K562 (cell line): Measurements from ENCODE around the gene CIB2. TPM values are rescaled to one million over a fixed set of nuclear protein-coding genes. Genes with fewer than 3 reads are reported as not detected.
"Not testable (repeated sequence)": the region's sequence is repeated elsewhere in the genome, so short reads cannot be mapped to it uniquely, and the experiment has no call there.

ENCODE experiments used
- ATAC-seq: fragments of 200-7000 bp; cut with Tn5 transposase; 3 replicates; pipeline ENCODE4 v1.9.1; 2020; ENCODE audit warnings: moderate library complexity
- BruUV-seq: library from RNA; stranded (reverse); fragments of 400-500 nt; replicated peaks from 2 replicates; lab custom pipeline; 2021; lab: Mats Ljungman, UMichigan
- CTCF ChIA-PET: fragments of 300-600 bp; formaldehyde crosslinking; extraction: SDS; loops from one replicate; lab custom pipeline; 2021; ENCODE audit warnings: low intra/inter-chr PET ratio; lab: Yijun Ruan, JAX
- POLR2A ChIA-PET: fragments of 300-600, 350-650 bp; sonication (Branson Sonifier 250); formaldehyde crosslinking; extraction: SDS; loops from one replicate; lab custom pipeline; 2021; ENCODE audit warnings: antibody characterized with exemption, inconsistent platforms; lab: Yijun Ruan, JAX
- DNase-seq, 4 experiments: peaks; one replicate each; pipeline versions ENCODE4 v3.0.0 to v3.0.0-alpha.2; 2011 to 2018; ENCODE audit warnings: low spot score in 3 of 4, mixed read lengths in 3 of 4; ENCODE audit errors: extremely low read depth in 1 of 4
- FAIRE-seq: peaks from 2 replicates; lab custom pipeline; 2011; peaks lifted over from hg19 to GRCh38; lab: Jason Lieb, UNC
- H2AFZ ChIP-seq: 2 replicates; pipeline ENCODE4 v1.6.0; 2011; ENCODE audit warnings: low read depth, low read length, control low read depth, inconsistent platforms
- H3K27ac ChIP-seq: fragments of 200-600 bp; 3 replicates; pipeline ENCODE4 v1.8.0; 2011; ENCODE audit warnings: low read depth, mild to moderate bottlenecking, control low read depth, inconsistent platforms, low read length, moderate library complexity, mixed read lengths; ENCODE audit errors: extremely low read depth
- H3K27me3 ChIP-seq, 2 experiments: fragments of 300-600 bp in 1 of 2; 2 replicates in 1 of 2; 3 replicates in 1 of 2; pipeline versions ENCODE4 v1.6.0 to v1.8.0; 2011; ENCODE audit warnings: inconsistent platforms in 2 of 2, low read length in 2 of 2, mild to moderate bottlenecking in 1 of 2, mixed read lengths in 1 of 2, moderate library complexity in 1 of 2; ENCODE audit not compliant: control insufficient read depth in 2 of 2, insufficient read depth in 2 of 2
- H3K36me3 ChIP-seq: fragments of 300-600 bp; 3 replicates; pipeline ENCODE4 v1.8.0; 2011; ENCODE audit warnings: mild to moderate bottlenecking, low read length, inconsistent platforms; ENCODE audit not compliant: control insufficient read depth, insufficient read depth
- H3K4me1 ChIP-seq, 2 experiments: fragments of 200-600 bp in 1 of 2; replicated peaks in 1 of 2; 2 replicates in 1 of 2; 3 replicates in 1 of 2; pipeline versions ENCODE4 v1.5.1 to v1.8.0; 2011; ENCODE audit warnings: inconsistent platforms in 2 of 2, low read length in 2 of 2, mild to moderate bottlenecking in 1 of 2, mixed read lengths in 1 of 2, moderate library complexity in 1 of 2; ENCODE audit not compliant: control insufficient read depth in 2 of 2, insufficient read depth in 2 of 2
- H3K4me2 ChIP-seq: 2 replicates; pipeline ENCODE4 v1.6.1; 2011; ENCODE audit warnings: low read length, control low read depth, inconsistent platforms, mixed read lengths; ENCODE audit not compliant: insufficient read depth
- H3K4me3 ChIP-seq: fragments of 200-600 bp; sonication (generic), shearing (Covaris generic); 2 replicates; pipeline ENCODE4 v1.5.1; 2016; ENCODE audit warnings: control low read depth, inconsistent platforms
- H3K79me2 ChIP-seq: fragments of 200-600 bp; 3 replicates; pipeline ENCODE4 v1.8.0; 2011; ENCODE audit warnings: low read length, inconsistent platforms; ENCODE audit not compliant: control insufficient read depth, insufficient read depth
- H3K9ac ChIP-seq, 2 experiments: 2 replicates each; pipeline versions ENCODE4 v1.6.0 to v1.6.1; 2011; ENCODE audit warnings: low read depth in 2 of 2, low read length in 2 of 2, control low read depth in 1 of 2, inconsistent platforms in 1 of 2, mild to moderate bottlenecking in 1 of 2, mixed read lengths in 1 of 2; ENCODE audit not compliant: insufficient read depth in 1 of 2
- H3K9me1 ChIP-seq: one replicate; pipeline ENCODE4 v1.6.0; 2011; ENCODE audit warnings: inconsistent platforms, mild to moderate bottlenecking, low read length, moderate library complexity; ENCODE audit not compliant: control insufficient read depth, insufficient read depth
- H3K9me3 ChIP-seq: replicated peaks from 2 replicates; pipeline ENCODE4 v1.5.1; 2011; ENCODE audit warnings: low read depth, low read length, inconsistent platforms; ENCODE audit not compliant: control insufficient read depth, insufficient read depth
- H4K20me1 ChIP-seq: replicated peaks from 2 replicates; pipeline ENCODE4 v1.6.1; 2011; ENCODE audit warnings: low read length, inconsistent platforms, mixed read lengths; ENCODE audit not compliant: control insufficient read depth, insufficient read depth
- ADNP ChIP-seq: fragments of 200-800 bp; sonication (Bioruptor generic); IDR thresholded peaks from 2 replicates; pipeline ENCODE4 v1.6.1; 2016; ENCODE audit warnings: missing genetic modification characterization, missing compliant biosample characterization
- ARID3A ChIP-seq: IDR thresholded peaks from 2 replicates; pipeline ENCODE4 v1.6.1; 2012; ENCODE audit warnings: low read depth, low read length, improper control_type of control experiment, borderline replicate concordance
- BRD9 ChIP-seq: fragments of 450-650 bp; IDR thresholded peaks from 2 replicates; pipeline ENCODE4 v1.6.1; 2018; ENCODE audit warnings: low read depth; ENCODE audit not compliant: partially characterized antibody
- C11orf30 ChIP-seq: fragments of 450-650 bp; IDR thresholded peaks from 2 replicates; pipeline ENCODE4 v1.6.1; 2016; ENCODE audit warnings: low read depth, mild to moderate bottlenecking
- DMBX1 ChIP-seq: fragments of 250-450 bp; sonication (Bioruptor Pico); IDR thresholded peaks from 2 replicates; pipeline ENCODE4 v1.8.0; 2022; ENCODE audit warnings: inconsistent platforms, mild to moderate bottlenecking, moderate library complexity, borderline replicate concordance
- FOS ChIP-seq: IDR thresholded peaks from 3 replicates; pipeline ENCODE4 v1.6.1; 2011; ENCODE audit not compliant: insufficient read length; ENCODE audit errors: extremely low read depth
- HEY1 ChIP-seq: fragments of 250-450 bp; sonication (Bioruptor Pico); IDR thresholded peaks from 2 replicates; pipeline ENCODE4 v1.5.0; 2020; ENCODE audit warnings: mild to moderate bottlenecking, moderate library complexity, borderline replicate concordance
- HIVEP1 ChIP-seq: fragments of 250-450 bp; sonication (Bioruptor Pico); IDR thresholded peaks from 2 replicates; pipeline ENCODE4 v1.4.0; 2020; ENCODE audit warnings: mild to moderate bottlenecking
- LCOR ChIP-seq: sonication (generic); formaldehyde crosslinking; IDR thresholded peaks from 2 replicates; pipeline ENCODE4 v1.8.0; 2022; ENCODE audit warnings: mild to moderate bottlenecking, missing genetic modification reagents
- PCBP1 ChIP-seq: fragments of 200-400 bp; formaldehyde crosslinking; IDR thresholded peaks from 2 replicates; pipeline ENCODE4 v1.6.1; 2018; ENCODE audit warnings: mild to moderate bottlenecking, low read depth, low read length; ENCODE audit not compliant: poor library complexity, severe bottlenecking
- TARDBP ChIP-seq: fragments of 450-650 bp; IDR thresholded peaks from 2 replicates; pipeline ENCODE4 v1.6.1; 2016
- ZKSCAN3 ChIP-seq: fragments of 250-450 bp; sonication (Bioruptor Pico); IDR thresholded peaks from 2 replicates; pipeline ENCODE4 v1.4.0; 2020
- ZNF280A ChIP-seq: fragments of 450-650 bp; IDR thresholded peaks from 2 replicates; pipeline ENCODE4 v1.6.1; 2018; ENCODE audit warnings: mild to moderate bottlenecking, low read depth; ENCODE audit not compliant: partially characterized antibody
- ZNF507 ChIP-seq: conservative IDR thresholded peaks from 2 replicates; pipeline ENCODE4 v1.6.1; 2017; ENCODE audit warnings: missing genetic modification characterization, missing compliant biosample characterization
- ZNF668 ChIP-seq: fragments of 250-450 bp; sonication (Bioruptor Pico); IDR thresholded peaks from 2 replicates; pipeline ENCODE4 v1.8.0; 2022; ENCODE audit warnings: mild to moderate bottlenecking, inconsistent platforms
- WGBS: fragments of 100-300 bp; shearing (Covaris generic); methylation state at CpG from one replicate; pipeline ENCODE4 v1.1.6; 2016; ENCODE audit warnings: low coverage, mixed read lengths; ENCODE audit not compliant: insufficient coverage; ENCODE audit errors: missing lambda C conversion rate; 5-methylcytosine and 5-hydroxymethylcytosine counted together
- in situ Hi-C: fragments of 300-500 bp; cut with MboI; formaldehyde crosslinking; loops from 4 replicates; pipeline ENCODE4 v1.15.0; 2018; ENCODE audit warnings: inconsistent platforms, mixed read lengths
- intact Hi-C: fragments of 100-400 bp; cut with micrococcal nuclease; formaldehyde crosslinking; loops from 2 replicates; pipeline ENCODE4 v1.14.2; 2022
- polyA plus RNA-seq, 8 experiments: library from polyadenylated mRNA; depleted of rRNA in 4 of 8; stranded (reverse) in 5 of 8; unstranded in 3 of 8; fragments of >200 nt; fragmentation: Nextera tagmentation in 2 of 8; fragmentation: Illumina TruSeq in 1 of 8; extraction: Ambion mirVana in 2 of 8; extraction: Trizol in 1 of 8; gene quantifications; 2 replicates each; pipeline versions ENCODE4 v1.2.1 to v1.2.3, GENCODE V29; 2011 to 2014; ENCODE audit warnings: inconsistent platforms in 1 of 8, missing spikeins in 1 of 8
- total RNA-seq, 7 experiments: library from RNA; depleted of rRNA in 6 of 7; stranded (reverse); fragments of >200 nt in 6 of 7; fragmentation: Illumina TruSeq in 2 of 7; extraction: Trizol in 2 of 7; gene quantifications; 2 replicates each; pipeline versions ENCODE4 v1.2.1 to v1.2.3, GENCODE V29; 2011 to 2021; ENCODE audit warnings: low replicate concordance in 1 of 7

The CIB2 gene
- total and polyA plus RNA-seq, 9 of the 15 experiments (the other 6 are each of a cell fraction or from before 2014, with no cell fraction given) = 1.5 to 37.4 (median 19.4) TPM

- TF ChIP-seq TARDBP (no peak), HIVEP1 (CRISPR knock-in tag) (no peak), DMBX1 (CRISPR knock-in tag) (no peak), ZNF668 (CRISPR knock-in tag) (no peak), ADNP (tag) (no peak), HEY1 (CRISPR knock-in tag) (no peak), C11orf30 (no peak), PCBP1 (no peak), LCOR (CRISPR knock-in tag) (no peak), FOS (no peak), BRD9 (no peak), ZKSCAN3 (CRISPR knock-in tag) (no peak), ARID3A (no peak), ZNF507 (tag) (no peak), ZNF280A (no peak)
- WGBS = 86% methylated on average over 3 of the region's 3 CpGs
- no peak overlapping the region for H3K9ac ChIP-seq
- no peak overlapping the region for H3K27ac ChIP-seq
- ChIA-PET POLR2A (interaction anchor here (1.1 kb wide), 1 partner anchor 16 kb away, joined by 3 read pairs; no protein-coding TSS in a partner anchor), CTCF (no interaction called here)
- no TSS peak for BruUV-seq
- H2AFZ ChIP-seq = no peak overlapping the region
- FAIRE-seq = no peak
- no peaks in the 10 kb centered on the region; the same call in none of the 2 replicates for H4K20me1 ChIP-seq
- in situ Hi-C loops (no loop called here), intact Hi-C loops (no loop called here)
- no peaks in the 10 kb centered on the region for H3K9me3 ChIP-seq
- no peak overlapping the region for H3K4me3 ChIP-seq
- H3K79me2 ChIP-seq = peaks cover 30% of the 10 kb centered on the region
- H3K4me2 ChIP-seq = no peak overlapping the region
- no peak for DNase-seq
- H3K9me1 ChIP-seq = no peaks in the 10 kb centered on the region
- no peak for ATAC-seq
- peaks cover 0 to 2% of the 10 kb centered on the region in 2 experiments; a peak in 2 of 5 replicates for H3K4me1 ChIP-seq
- H3K27me3 ChIP-seq = no peaks in the 10 kb centered on the region
- H3K36me3 ChIP-seq = peaks cover 56% of the 10 kb centered on the region; the same call in 1 of the 3 replicates
Measured at GRCh38 chr15:78154955-78155354, 23.7 kb upstream of the CIB2 start.

- H3K9me1 ChIP-seq, H3K9ac ChIP-seq, intact Hi-C loops, POLR2A ChIA-PET, in situ Hi-C loops, BruUV-seq, H3K9me3 ChIP-seq, H3K27ac ChIP-seq, H3K4me3 ChIP-seq, ATAC-seq, FAIRE-seq, CTCF ChIA-PET, H2AFZ ChIP-seq, H3K4me2 ChIP-seq, DNase-seq, H3K27me3 ChIP-seq, H4K20me1 ChIP-seq: not testable (repeated sequence)
- H3K36me3 ChIP-seq = peaks cover 28% of the 10 kb centered on the region; the same call in 1 of the 3 replicates
- peaks cover 39% of the 10 kb centered on the region for H3K79me2 ChIP-seq
- WGBS = 87% methylated on average over 5 of the region's 8 CpGs
- peaks cover 20 to 23% of the 10 kb centered on the region in 2 experiments; a peak in 4 of 5 replicates for H3K4me1 ChIP-seq
Measured at GRCh38 chr15:78151075-78151474, 19.8 kb upstream of the CIB2 start.
